ENCODE data around the gene GRM5.

GRM5 gene

GRCh38 chr11:88695689-88696414, 369.9 kb downstream of the GRM5 start:
- no peak for DNase-seq

GRCh38 chr11:88692306-88693086, 373.3 kb downstream of the GRM5 start:
- no peak for DNase-seq

GRCh38 chr11:88689548-88690240, 376.1 kb downstream of the GRM5 start:
- no peak for DNase-seq

- no peak for DNase-seq
Observed at GRCh38 chr11:88683024-88683423, 382.8 kb downstream of the GRM5 start.

GRCh38 chr11:88680806-88681205, 385.0 kb downstream of the GRM5 start:
- peak in 1 of 2 experiments; percentile 7 for DNase-seq

GRCh38 chr11:88666364-88666763, 399.4 kb downstream of the GRM5 start:
- DNase-seq, result no peak

GRCh38 chr11:88657076-88657738, 408.6 kb downstream of the GRM5 start:
- no peak for DNase-seq

- no peak for DNase-seq
Observed at GRCh38 chr11:88656283-88656682, 409.5 kb downstream of the GRM5 start.

GRCh38 chr11:88655656-88656055, 410.1 kb downstream of the GRM5 start:
- no peak for DNase-seq

GRCh38 chr11:88655196-88655595, 410.6 kb downstream of the GRM5 start:
- DNase-seq, result no peak

- no peak for DNase-seq
Observed at GRCh38 chr11:88651556-88651955, 414.2 kb downstream of the GRM5 start.

GRCh38 chr11:88644724-88645123, 421.1 kb downstream of the GRM5 start:
- no peak for DNase-seq

GRCh38 chr11:88632163-88632562, 433.6 kb downstream of the GRM5 start:
- no peak for DNase-seq

GRCh38 chr11:88631497-88631896, 434.3 kb downstream of the GRM5 start:
- DNase-seq, result no peak

- no peak for DNase-seq
Observed at GRCh38 chr11:88629496-88629895, 436.3 kb downstream of the GRM5 start.

GRCh38 chr11:88626216-88626615, 439.6 kb downstream of the GRM5 start:
- DNase-seq, result no peak

- no peak for DNase-seq
Observed at GRCh38 chr11:88623531-88623930, 442.3 kb downstream of the GRM5 start.

- no peak for DNase-seq
Observed at GRCh38 chr11:88620568-88621130, 445.1 kb downstream of the GRM5 start.

- no peak for DNase-seq
Observed at GRCh38 chr11:88619656-88620385, 446.0 kb downstream of the GRM5 start.

- no peak for DNase-seq
Observed at GRCh38 chr11:88619071-88619425, 446.7 kb downstream of the GRM5 start.

- no peak for DNase-seq
Observed at GRCh38 chr11:88618327-88619070, 447.3 kb downstream of the GRM5 start.

All from AML-193 (cell line).